ENCODE data around the gene SPRING1.

DNA sequence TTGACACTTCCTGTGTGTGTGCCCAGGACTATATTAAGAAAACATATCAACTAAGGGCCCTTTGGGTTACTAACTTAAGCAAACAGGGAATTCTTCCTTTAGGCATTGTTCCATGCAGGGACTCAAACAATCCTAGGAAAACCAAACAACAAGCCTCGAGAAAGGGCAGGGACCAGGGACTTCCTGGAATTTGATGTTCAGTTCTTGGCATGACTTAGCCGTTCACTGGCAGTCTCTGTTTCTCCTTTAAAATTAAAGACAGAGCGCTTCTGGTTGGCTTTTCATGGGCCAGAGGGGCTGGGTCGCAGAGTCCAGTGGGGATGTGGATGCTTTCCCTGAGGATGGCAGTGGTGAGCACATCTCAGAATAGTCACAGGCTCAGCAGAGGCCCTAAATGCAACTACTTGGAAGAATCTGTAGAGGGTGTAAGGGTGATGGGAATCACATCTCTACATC lies 35.4 kb upstream of the SPRING1 start:
- TF ChIP-seq POLR2A (IDR thresholded peaks at IDR 0.05): no peak
- TF ChIP-seq, protein P1, sequence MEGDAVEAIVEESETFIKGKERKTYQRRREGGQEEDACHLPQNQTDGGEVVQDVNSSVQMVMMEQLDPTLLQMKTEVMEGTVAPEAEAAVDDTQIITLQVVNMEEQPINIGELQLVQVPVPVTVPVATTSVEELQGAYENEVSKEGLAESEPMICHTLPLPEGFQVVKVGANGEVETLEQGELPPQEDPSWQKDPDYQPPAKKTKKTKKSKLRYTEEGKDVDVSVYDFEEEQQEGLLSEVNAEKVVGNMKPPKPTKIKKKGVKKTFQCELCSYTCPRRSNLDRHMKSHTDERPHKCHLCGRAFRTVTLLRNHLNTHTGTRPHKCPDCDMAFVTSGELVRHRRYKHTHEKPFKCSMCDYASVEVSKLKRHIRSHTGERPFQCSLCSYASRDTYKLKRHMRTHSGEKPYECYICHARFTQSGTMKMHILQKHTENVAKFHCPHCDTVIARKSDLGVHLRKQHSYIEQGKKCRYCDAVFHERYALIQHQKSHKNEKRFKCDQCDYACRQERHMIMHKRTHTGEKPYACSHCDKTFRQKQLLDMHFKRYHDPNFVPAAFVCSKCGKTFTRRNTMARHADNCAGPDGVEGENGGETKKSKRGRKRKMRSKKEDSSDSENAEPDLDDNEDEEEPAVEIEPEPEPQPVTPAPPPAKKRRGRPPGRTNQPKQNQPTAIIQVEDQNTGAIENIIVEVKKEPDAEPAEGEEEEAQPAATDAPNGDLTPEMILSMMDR (IDR thresholded peaks at IDR 0.05): no peak
- no peak for TF ChIP-seq POLR2AphosphoS5 (IDR thresholded peaks at IDR 0.05; ENCODE audit: insufficient read depth in 1 of 2, low read depth in 1 of 2)

All from vagina (tissue), 2 donors.